WTC11 (cell line): Measurements from ENCODE around the gene AGAP1. TPM values are rescaled to one million over a fixed set of nuclear protein-coding genes. Genes with fewer than 3 reads are reported as not detected.

Experiments used
- ATAC-seq: fragments of 200-7000 bp; cut with Tn5 transposase; 2 replicates; pipeline ENCODE4 v1.10.0; 2021; ENCODE audit warnings: mild to moderate bottlenecking, moderate library complexity
- CTCF ChIA-PET: fragments of 300-600 bp; sonication (Branson Sonifier 250); formaldehyde crosslinking; loops from one replicate; lab custom pipeline; 2021; ENCODE audit warnings: antibody characterized with exemption; lab: Charles Lee
- POLR2A ChIA-PET: fragments of 350-600 bp; sonication (Branson Sonifier 250); formaldehyde crosslinking; loops from one replicate; lab custom pipeline; 2021; ENCODE audit warnings: antibody characterized with exemption; lab: Charles Lee
- DNase-seq: peaks from one replicate; pipeline ENCODE4 v3.0.0; 2021; ENCODE audit warnings: low spot score
- H3K27ac Mint-ChIP-seq: 2 replicates; pipeline ENCODE4 v1.8.0; 2021; ENCODE audit warnings: mixed read lengths
- H3K27me3 Mint-ChIP-seq: 2 replicates; pipeline ENCODE4 v1.8.0; 2021; ENCODE audit warnings: low read depth, mild to moderate bottlenecking, moderate library complexity, mixed read lengths
- H3K36me3 Mint-ChIP-seq: 2 replicates; pipeline ENCODE4 v1.8.0; 2021; ENCODE audit warnings: mixed read lengths
- H3K4me1 Mint-ChIP-seq: 2 replicates; pipeline ENCODE4 v1.8.0; 2022; ENCODE audit warnings: mixed read lengths
- H3K4me3 Mint-ChIP-seq: 2 replicates; pipeline ENCODE4 v1.8.0; 2021; ENCODE audit warnings: mild to moderate bottlenecking, moderate library complexity, mixed read lengths
- H3K9me3 Mint-ChIP-seq: 2 replicates; pipeline ENCODE4 v1.8.0; 2021; ENCODE audit warnings: mixed read lengths
- AR ChIP-seq: fragments of 250-450 bp; sonication (Bioruptor Pico); IDR thresholded peaks from 2 replicates; pipeline ENCODE4 v1.9.0; 2021; ENCODE audit warnings: mild to moderate bottlenecking
- CTCF ChIP-seq: fragments of 200-600 bp; IDR thresholded peaks from 2 replicates; pipeline ENCODE4 v1.8.0; 2022; ENCODE audit warnings: antibody characterized with exemption
- E2F5 ChIP-seq: sonication (generic); formaldehyde crosslinking; IDR thresholded peaks from 2 replicates; pipeline ENCODE4 v1.8.1; 2022; ENCODE audit warnings: mild to moderate bottlenecking, moderate library complexity, missing genetic modification reagents
- ELF4 ChIP-seq: sonication (generic); formaldehyde crosslinking; IDR thresholded peaks from 2 replicates; pipeline ENCODE4 v1.8.1; 2022; ENCODE audit warnings: low read depth, mild to moderate bottlenecking, moderate library complexity, missing genetic modification reagents
- HMGA2 ChIP-seq: fragments of 250-450 bp; sonication (Bioruptor Pico); IDR thresholded peaks from 2 replicates; pipeline ENCODE4 v1.4.0; 2021; ENCODE audit warnings: mild to moderate bottlenecking, moderate library complexity
- MLX ChIP-seq: sonication (generic); formaldehyde crosslinking; IDR thresholded peaks from 2 replicates; pipeline ENCODE4 v1.8.1; 2023; ENCODE audit warnings: mild to moderate bottlenecking, missing genetic modification reagents, moderate library complexity
- MYBL2 ChIP-seq: sonication (generic); formaldehyde crosslinking; IDR thresholded peaks from 2 replicates; pipeline ENCODE4 v1.8.1; 2023; ENCODE audit warnings: mild to moderate bottlenecking, moderate library complexity, missing genetic modification reagents
- RELA ChIP-seq: sonication (generic); formaldehyde crosslinking; IDR thresholded peaks from 2 replicates; pipeline ENCODE4 v1.8.1; 2022; ENCODE audit warnings: missing genetic modification reagents, mild to moderate bottlenecking, borderline replicate concordance
- TEAD4 ChIP-seq: sonication (generic); formaldehyde crosslinking; IDR thresholded peaks from 2 replicates; pipeline ENCODE4 v1.8.0; 2022; ENCODE audit warnings: mild to moderate bottlenecking, missing genetic modification reagents
- USF1 ChIP-seq: sonication (generic); formaldehyde crosslinking; IDR thresholded peaks from 2 replicates; pipeline ENCODE4 v1.8.0; 2022; ENCODE audit warnings: mild to moderate bottlenecking, missing genetic modification reagents
- ZNF232 ChIP-seq: sonication (generic); formaldehyde crosslinking; IDR thresholded peaks from 2 replicates; pipeline ENCODE4 v1.8.0; 2022; ENCODE audit warnings: mild to moderate bottlenecking, missing genetic modification reagents
- ZNF263 ChIP-seq: sonication (generic); formaldehyde crosslinking; IDR thresholded peaks from 2 replicates; pipeline ENCODE4 v1.8.1; 2022; ENCODE audit warnings: low read depth, mild to moderate bottlenecking, moderate library complexity, missing genetic modification reagents
- ZNF425 ChIP-seq: fragments of 250-450 bp; sonication (Bioruptor Pico); conservative IDR thresholded peaks from 2 replicates; pipeline ENCODE4 v1.9.0; 2021; ENCODE audit warnings: mild to moderate bottlenecking
- ZSCAN18 ChIP-seq: fragments of 250-450 bp; sonication (Bioruptor Pico); IDR thresholded peaks from 2 replicates; pipeline ENCODE4 v2.1.2; 2022; ENCODE audit warnings: mild to moderate bottlenecking, moderate library complexity
- total RNA-seq: library from RNA; stranded (reverse); gene quantifications from 3 replicates; pipeline ENCODE4 v1.2.3, GENCODE V29; 2021

Gene AGAP1
- total RNA-seq, 1 experiment from 2014 or later, result 49.3 TPM

GRCh38 chr2:235996419-235996818 lies 502.6 kb downstream of the AGAP1 start:
- Mint-ChIP-seq H3K4me3 (no peak overlapping the region), H3K27ac (no peak overlapping the region)
- DNase-seq, result no peak
- POLR2A ChIA-PET, result no interaction called here
- no peak for TF ChIP-seq HMGA2 (CRISPR knock-in tag)
- no peak for TF ChIP-seq CTCF
- TF ChIP-seq RELA (CRISPR knock-in tag), result no peak
- no peak for TF ChIP-seq TEAD4
- TF ChIP-seq, all 79 proteins: peak for 0
- Mint-ChIP-seq H3K4me1 (peaks cover 12% of the 10 kb centered on the region), H3K36me3 (no peaks in the 10 kb centered on the region), H3K27me3 (no peaks in the 10 kb centered on the region), H3K9me3 (no peaks in the 10 kb centered on the region)
- ATAC-seq, result no peak
- CTCF ChIA-PET, result no interaction called here

- no peak for ATAC-seq
- POLR2A ChIA-PET, result no interaction called here
- Mint-ChIP-seq H3K36me3 (0 out of 2 replicates have a peak, but pooled peaks cover 3% of the 10 kb centered on the region), H3K27me3 (no peaks in the 10 kb centered on the region), H3K4me1 (peaks cover 14% of the 10 kb centered on the region), H3K9me3 (no peaks in the 10 kb centered on the region), H3K27ac (no peak overlapping the region), H3K4me3 (no peak overlapping the region)
- DNase-seq, result no peak
- CTCF ChIA-PET, result no interaction called here
- TF ChIP-seq ZNF425 (no peak), MYBL2 (CRISPR knock-in tag) (no peak), AR (CRISPR knock-in tag) (no peak), ELF4 (CRISPR knock-in tag) (no peak), MLX (CRISPR knock-in tag) (no peak), E2F5 (no peak), TEAD4 (no peak), ZNF263 (CRISPR knock-in tag) (no peak), USF1 (CRISPR knock-in tag) (no peak), ZSCAN18 (CRISPR knock-in tag) (no peak), ZNF232 (CRISPR knock-in tag) (no peak)
Measured at GRCh38 chr2:235999011-235999410, 505.2 kb downstream of the AGAP1 start.
